GM12891 (cell line): Measurements from ENCODE around the gene CDC42BPA.
"Not testable (repeated sequence)": the region's sequence is repeated elsewhere in the genome, so short reads cannot be mapped to it uniquely, and the experiment has no call there.

ENCODE experiments used
- POLR2A ChIP-seq: IDR thresholded peaks from 2 replicates; pipeline ENCODE4 v1.6.1; 2011; ENCODE audit warnings: low read depth, low read length, control low read depth
- POLR2AphosphoS5 ChIP-seq: IDR thresholded peaks from 2 replicates; pipeline ENCODE4 v1.6.1; 2011; ENCODE audit warnings: low read depth, low read length, control low read depth

DNA sequence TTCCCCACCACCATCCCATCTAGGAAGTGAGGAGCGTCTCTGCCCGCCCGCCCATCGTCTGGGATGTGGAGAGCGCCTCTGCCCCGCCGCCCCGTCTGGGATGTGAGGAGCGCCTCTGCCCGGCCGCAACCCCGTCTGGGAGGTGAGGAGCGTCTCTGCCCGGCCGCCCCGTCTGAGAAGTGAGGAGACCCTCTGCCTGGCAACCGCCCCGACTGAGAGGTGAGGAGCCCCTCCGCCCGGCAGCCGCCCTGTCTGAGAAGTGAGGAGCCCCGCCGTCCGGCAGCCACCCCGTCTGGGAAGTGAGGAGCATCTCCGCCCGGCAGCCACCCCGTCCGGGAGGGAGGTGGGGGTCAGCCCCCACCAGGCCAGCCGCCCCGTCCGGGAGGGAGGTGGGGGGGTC lies 185.6 kb downstream of the CDC42BPA start:
- TF ChIP-seq POLR2A, POLR2AphosphoS5: not testable (repeated sequence)
